Neural cell (in vitro differentiated cells): ENCODE data around the gene ABCB8. TPM values are rescaled to one million over a fixed set of nuclear protein-coding genes. Genes with fewer than 3 reads are reported as not detected.

Experiments
- H2AFZ ChIP-seq: fragments of 200-600, 300-800 bp; sonication (generic), shearing (Covaris generic); 2 replicates; pipeline ENCODE4 v1.6.0; 2014; ENCODE audit warnings: low read depth, mild to moderate bottlenecking, antibody characterized with exemption, low read length, moderate library complexity
- H3F3A ChIP-seq: fragments of 200-600 bp; shearing (Covaris generic); 2 replicates; pipeline ENCODE4 v1.6.1; 2016; ENCODE audit warnings: mild to moderate bottlenecking, moderate library complexity, mixed read lengths, antibody characterized with exemption, low read length; ENCODE audit not compliant: insufficient read depth, poor library complexity, severe bottlenecking
- H3K27ac ChIP-seq: fragments of 200-600, 300-800 bp; sonication (generic), shearing (Covaris generic); 2 replicates; pipeline ENCODE4 v1.5.1; 2014; ENCODE audit warnings: mild to moderate bottlenecking, low read length, moderate library complexity
- H3K27me3 ChIP-seq: fragments of 300-800, 200-600 bp; sonication (generic), shearing (Covaris generic); 2 replicates; pipeline ENCODE4 v1.6.0; 2014; ENCODE audit warnings: mild to moderate bottlenecking, low read depth, low read length, moderate library complexity; ENCODE audit not compliant: insufficient read depth
- H3K36me3 ChIP-seq: fragments of 300-800, 200-600 bp; sonication (generic), shearing (Covaris generic); 2 replicates; pipeline ENCODE4 v1.5.1; 2014; ENCODE audit warnings: mild to moderate bottlenecking, antibody characterized with exemption, low read length, moderate library complexity; ENCODE audit not compliant: insufficient read depth
- H3K4me2 ChIP-seq: fragments of 300-800, 200-600 bp; sonication (generic), shearing (Covaris generic); 2 replicates; pipeline ENCODE4 v1.6.0; 2014; ENCODE audit warnings: mild to moderate bottlenecking, low read length
- H3K4me3 ChIP-seq: fragments of 300-800, 200-600 bp; sonication (generic), shearing (Covaris generic); 2 replicates; pipeline ENCODE4 v1.5.1; 2014; ENCODE audit warnings: mild to moderate bottlenecking, low read length, moderate library complexity
- H3K79me2 ChIP-seq: fragments of 200-600 bp; shearing (Covaris generic); replicated peaks from 2 replicates; pipeline ENCODE4 v1.6.0; 2014; ENCODE audit warnings: mild to moderate bottlenecking, low read length, moderate library complexity; ENCODE audit not compliant: insufficient read depth
- H3K9ac ChIP-seq: fragments of 300-800, 200-600 bp; sonication (generic), shearing (Covaris generic); 2 replicates; pipeline ENCODE4 v1.6.1; 2016; ENCODE audit warnings: mild to moderate bottlenecking, low read length, mixed read lengths
- H3K9me2 ChIP-seq: fragments of 200-600 bp; shearing (Covaris generic); 2 replicates; pipeline ENCODE4 v1.6.1; 2016; ENCODE audit warnings: mild to moderate bottlenecking, low read length, mixed read lengths; ENCODE audit not compliant: insufficient read depth
- H3K9me3 ChIP-seq: fragments of 200-600, 300-800 bp; sonication (generic), shearing (Covaris generic); 2 replicates; pipeline ENCODE4 v1.6.1; 2016; ENCODE audit warnings: mild to moderate bottlenecking, mixed run types, low read length, moderate library complexity, mixed read lengths
- H4K20me1 ChIP-seq: fragments of 200-600 bp; shearing (Covaris generic); 2 replicates; pipeline ENCODE4 v1.6.1; 2016; ENCODE audit warnings: mild to moderate bottlenecking, mixed run types; ENCODE audit not compliant: insufficient read depth
- CTCF ChIP-seq: fragments of 450-650 bp; IDR thresholded peaks from 2 replicates; pipeline ENCODE4 v1.5.1; 2014; ENCODE audit warnings: antibody characterized with exemption, mild to moderate bottlenecking, moderate library complexity; ENCODE audit not compliant: poor library complexity, severe bottlenecking
- EP300 ChIP-seq: fragments of 450-650 bp; conservative IDR thresholded peaks from 2 replicates; pipeline ENCODE4 v1.6.1; 2014; ENCODE audit warnings: antibody characterized with exemption, mild to moderate bottlenecking, moderate library complexity; ENCODE audit not compliant: poor library complexity, severe bottlenecking
- EZH2 ChIP-seq: fragments of 200-600, 300-800 bp; shearing (Covaris generic), sonication (generic); IDR thresholded peaks from 2 replicates; pipeline ENCODE4 v1.6.1; 2014; ENCODE audit warnings: antibody characterized with exemption, low read length, borderline replicate concordance, mild to moderate bottlenecking; ENCODE audit not compliant: insufficient read depth, poor library complexity, severe bottlenecking
- MXI1 ChIP-seq: fragments of 450-650 bp; conservative IDR thresholded peaks from 2 replicates; pipeline ENCODE4 v1.6.1; 2014; ENCODE audit warnings: antibody characterized with exemption, mild to moderate bottlenecking; ENCODE audit not compliant: poor library complexity, severe bottlenecking
- POLR2AphosphoS5 ChIP-seq: IDR thresholded peaks from 2 replicates; pipeline ENCODE4 v1.6.1; 2012
- RAD21 ChIP-seq: fragments of 450-650 bp; conservative IDR thresholded peaks from 2 replicates; pipeline ENCODE4 v1.6.1; 2014; ENCODE audit warnings: antibody characterized with exemption, mild to moderate bottlenecking, moderate library complexity
- REST ChIP-seq: IDR thresholded peaks from 2 replicates; pipeline ENCODE4 v1.6.1; 2012; ENCODE audit warnings: borderline replicate concordance
- SMC3 ChIP-seq: fragments of 450-650 bp; conservative IDR thresholded peaks from 2 replicates; pipeline ENCODE4 v1.6.1; 2014; ENCODE audit warnings: antibody characterized with exemption, mild to moderate bottlenecking, moderate library complexity; ENCODE audit not compliant: poor library complexity
- TAF1 ChIP-seq: IDR thresholded peaks from 2 replicates; pipeline ENCODE4 v1.6.1; 2012; ENCODE audit warnings: low read depth
- polyA plus RNA-seq: library from polyadenylated mRNA; depleted of rRNA; stranded (reverse); fragments of >200 nt; gene quantifications from 2 replicates; pipeline ENCODE4 v1.2.3, GENCODE V29; 2014

Gene ABCB8
- polyA plus RNA-seq, 1 donor from 2014 or later, result 40.5 TPM

GRCh38 chr7:151006590-151007300 is 21.5 kb upstream of the ABCB8 start:
- TF ChIP-seq POLR2AphosphoS5 (no peak), SMC3 (no peak), EP300 (no peak), REST (no peak), TAF1 (no peak), EZH2 (no peak), CTCF (no peak), RAD21 (no peak), MXI1 (no peak)
- Histone ChIP-seq H4K20me1 (no peaks in the 10 kb centered on the region), H3K27me3 (no peaks in the 10 kb centered on the region), H3K36me3 (no peaks in the 10 kb centered on the region), H3K79me2 (no peaks in the 10 kb centered on the region), H3K4me3 (no peak overlapping the region), H3F3A (no peaks in the 10 kb centered on the region), H3K27ac (no peak overlapping the region), H3K9me3 (no peaks in the 10 kb centered on the region), H3K9ac (no peak overlapping the region), H3K4me2 (no peak overlapping the region), H3K9me2 (no peaks in the 10 kb centered on the region), H2AFZ (no peak overlapping the region)

GRCh38 chr7:151007469-151007898 is 20.8 kb upstream of the ABCB8 start:
- no peak overlapping the region for H3K27ac ChIP-seq
- H3F3A ChIP-seq, result no peaks in the 10 kb centered on the region
- no peaks in the 10 kb centered on the region for H3K79me2 ChIP-seq
- no peaks in the 10 kb centered on the region for H3K36me3 ChIP-seq
- H3K9me2 ChIP-seq, result no peaks in the 10 kb centered on the region
- H4K20me1 ChIP-seq, result no peaks in the 10 kb centered on the region
- no peak overlapping the region for H3K4me3 ChIP-seq
- no peaks in the 10 kb centered on the region for H3K27me3 ChIP-seq
- H3K9ac ChIP-seq, result no peak overlapping the region
- no peaks in the 10 kb centered on the region for H3K9me3 ChIP-seq
- H3K4me2 ChIP-seq, result no peak overlapping the region
- H2AFZ ChIP-seq, result no peak overlapping the region
- TF ChIP-seq EP300 (no peak), TAF1 (no peak)
